ENCODE measurements around the gene BOK.

- TF ChIP-seq EZH2phosphoT487 (IDR thresholded peaks at IDR 0.05; ENCODE audit: borderline replicate concordance, low read length), result no peak
- TF ChIP-seq CTCF (conservative IDR thresholded peaks at IDR 0.05; ENCODE audit: low read depth, low read length), result no peak
Measured at GRCh38 chr2:241582806-241583205, 24.3 kb downstream of the BOK start.

All from PC-3 (cell line).